Activated CD4-positive, alpha-beta T cell treated with anti-CD3 and anti-CD28 coated beads, Interleukin-2, amount 10 ng/mL, durations not matched to agents 24 days and 14 days (primary cell): ENCODE results near the gene FAM83G. TPM values are rescaled to one million over a fixed set of nuclear protein-coding genes. Genes with fewer than 3 reads are reported as not detected.

Experiments used
- DNase-seq: peaks from one replicate; pipeline ENCODE4 v3.0.0; 2022
- H3K27ac Mint-ChIP-seq: one replicate; pipeline ENCODE4 v1.8.0; 2022; ENCODE audit warnings: mild to moderate bottlenecking, mixed read lengths
- H3K27me3 Mint-ChIP-seq: one replicate; pipeline ENCODE4 v1.8.0; 2022; ENCODE audit warnings: mixed read lengths
- H3K36me3 Mint-ChIP-seq: one replicate; pipeline ENCODE4 v1.8.0; 2022; ENCODE audit warnings: low read depth, mild to moderate bottlenecking, mixed read lengths
- H3K4me1 Mint-ChIP-seq: one replicate; pipeline ENCODE4 v1.8.0; 2021; ENCODE audit warnings: mixed read lengths
- H3K4me3 Mint-ChIP-seq: one replicate; pipeline ENCODE4 v1.8.0; 2022; ENCODE audit warnings: mild to moderate bottlenecking, moderate library complexity, mixed read lengths
- H3K9me3 Mint-ChIP-seq: one replicate; pipeline ENCODE4 v1.8.0; 2021; ENCODE audit warnings: mixed read lengths
- intact Hi-C: fragments of 100-400 bp; cut with micrococcal nuclease; formaldehyde crosslinking; loops from one replicate; pipeline ENCODE4 v1.15.1; 2023
- total RNA-seq: library from RNA; stranded (reverse); gene quantifications from 2 replicates; pipeline ENCODE4 v1.2.3, GENCODE V29; 2022

Gene FAM83G
- total RNA-seq, 1 donor from 2014 or later, result 17.8 TPM

DNA sequence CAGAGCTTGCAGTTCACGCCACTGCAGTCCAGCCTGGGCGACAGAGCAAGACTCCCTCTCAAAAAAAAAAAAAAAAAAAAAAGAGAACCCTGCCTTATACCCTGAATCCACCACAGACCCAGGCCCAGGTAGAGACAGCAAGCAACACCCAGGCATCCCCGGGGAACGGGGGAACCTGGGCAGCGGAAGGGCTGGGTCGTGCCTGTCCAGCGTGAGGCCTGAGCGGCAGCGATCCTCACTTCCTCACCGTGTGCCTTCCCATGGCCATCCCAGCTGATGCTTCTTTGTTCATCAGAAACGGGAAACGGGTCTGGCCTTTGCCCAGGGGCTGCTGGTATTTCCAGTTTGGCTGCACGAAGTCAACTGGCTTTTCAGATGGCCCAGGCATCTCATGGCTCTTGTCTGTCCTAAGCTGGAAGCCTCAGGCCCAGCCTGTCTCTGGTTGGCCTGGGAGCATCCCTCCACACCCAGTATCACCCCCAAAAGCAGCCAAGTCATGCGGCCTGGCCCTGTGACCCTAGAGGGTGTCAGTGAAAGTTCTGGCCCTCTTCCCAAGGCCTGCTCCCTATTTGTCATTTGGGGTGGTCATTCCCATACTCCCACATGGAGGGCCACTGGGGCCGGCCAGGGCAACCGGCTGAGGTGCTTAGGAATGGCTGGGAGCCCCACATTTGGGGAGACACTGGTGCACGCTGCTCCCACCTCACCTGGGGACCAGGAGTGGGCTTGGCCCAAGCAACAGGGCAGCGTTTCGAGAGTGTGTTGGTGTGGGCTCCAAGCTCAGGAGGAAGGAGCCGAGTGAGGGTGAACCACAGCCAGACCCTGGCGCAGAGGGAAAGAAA, 20.1 kb downstream of the FAM83G start:
- Mint-ChIP-seq H3K4me1 (no peaks in the 10 kb centered on the region), H3K27ac (no peak overlapping the region), H3K27me3 (no peaks in the 10 kb centered on the region), H3K4me3 (no peak overlapping the region), H3K9me3 (no peaks in the 10 kb centered on the region), H3K36me3 (peaks cover 7% of the 10 kb centered on the region)
- intact Hi-C loops, result no loop called here
- DNase-seq, result no peak

DNA sequence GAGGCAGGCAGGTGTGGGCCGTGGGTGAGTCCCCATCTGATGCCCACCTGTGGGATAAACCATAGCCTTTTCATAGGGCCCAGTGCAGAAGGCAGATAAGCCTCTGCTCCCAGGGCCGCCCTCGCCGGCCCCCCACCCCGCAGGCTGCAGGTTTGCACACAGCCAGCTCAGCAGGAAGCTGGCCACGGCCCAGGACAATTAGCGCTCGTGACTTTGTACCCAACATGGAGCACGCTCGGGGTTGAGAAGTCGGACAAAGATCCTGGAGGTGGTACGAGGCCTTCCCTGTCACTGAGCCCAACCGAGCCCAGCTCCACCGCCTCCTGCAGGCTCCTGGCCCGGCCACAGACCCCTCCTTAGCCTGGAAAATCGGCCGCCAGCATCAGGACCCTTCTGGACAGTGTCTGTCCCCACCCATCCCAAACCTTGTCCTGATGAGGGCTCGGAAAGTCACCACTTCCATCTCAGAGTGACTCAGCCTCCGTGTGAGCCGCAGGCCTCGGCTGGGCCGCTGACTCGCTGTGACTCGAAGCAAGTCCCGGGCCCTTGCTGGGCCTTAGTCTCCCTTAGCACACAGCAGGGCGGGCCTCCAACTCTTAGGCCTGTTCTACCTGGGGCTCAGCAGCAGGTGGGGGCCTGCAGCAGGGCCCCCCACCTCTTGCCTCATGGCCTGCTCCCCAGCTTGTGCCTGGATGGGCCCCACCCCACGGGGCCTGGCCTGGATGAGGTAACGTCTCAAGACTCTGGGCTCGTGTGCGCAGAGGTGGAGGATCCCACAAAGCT, 22.7 kb downstream of the FAM83G start:
- Mint-ChIP-seq H3K27ac (no peak overlapping the region), H3K27me3 (no peaks in the 10 kb centered on the region), H3K9me3 (no peaks in the 10 kb centered on the region), H3K4me3 (no peak overlapping the region), H3K4me1 (no peaks in the 10 kb centered on the region), H3K36me3 (peaks cover 3% of the 10 kb centered on the region)
- intact Hi-C loops, result no loop called here
- DNase-seq, result no peak

DNA sequence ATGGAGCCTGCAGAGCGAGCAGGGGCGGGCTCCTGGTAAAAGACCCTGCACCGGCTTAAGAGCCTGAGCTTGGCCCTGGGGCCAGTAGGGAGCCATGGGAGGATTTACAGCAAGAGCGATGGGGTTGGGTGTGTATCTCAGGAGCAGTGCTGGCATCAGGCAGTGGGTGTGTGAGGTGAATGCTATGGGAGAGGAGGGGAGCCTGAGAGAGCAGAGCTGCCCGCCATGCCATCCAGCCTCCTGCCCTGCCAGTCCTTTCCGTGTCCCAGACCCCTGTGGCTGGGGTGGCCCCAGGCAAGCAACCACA, 23.3 kb downstream of the FAM83G start:
- no peak for DNase-seq
- no peaks in the 10 kb centered on the region for H3K4me1 Mint-ChIP-seq
- no peaks in the 10 kb centered on the region for H3K9me3 Mint-ChIP-seq
- H3K27me3 Mint-ChIP-seq, result no peaks in the 10 kb centered on the region
- H3K27ac Mint-ChIP-seq, result no peak overlapping the region
- H3K4me3 Mint-ChIP-seq, result no peak overlapping the region
- intact Hi-C loops, result no loop called here
- H3K36me3 Mint-ChIP-seq, result peaks cover 6% of the 10 kb centered on the region

DNA sequence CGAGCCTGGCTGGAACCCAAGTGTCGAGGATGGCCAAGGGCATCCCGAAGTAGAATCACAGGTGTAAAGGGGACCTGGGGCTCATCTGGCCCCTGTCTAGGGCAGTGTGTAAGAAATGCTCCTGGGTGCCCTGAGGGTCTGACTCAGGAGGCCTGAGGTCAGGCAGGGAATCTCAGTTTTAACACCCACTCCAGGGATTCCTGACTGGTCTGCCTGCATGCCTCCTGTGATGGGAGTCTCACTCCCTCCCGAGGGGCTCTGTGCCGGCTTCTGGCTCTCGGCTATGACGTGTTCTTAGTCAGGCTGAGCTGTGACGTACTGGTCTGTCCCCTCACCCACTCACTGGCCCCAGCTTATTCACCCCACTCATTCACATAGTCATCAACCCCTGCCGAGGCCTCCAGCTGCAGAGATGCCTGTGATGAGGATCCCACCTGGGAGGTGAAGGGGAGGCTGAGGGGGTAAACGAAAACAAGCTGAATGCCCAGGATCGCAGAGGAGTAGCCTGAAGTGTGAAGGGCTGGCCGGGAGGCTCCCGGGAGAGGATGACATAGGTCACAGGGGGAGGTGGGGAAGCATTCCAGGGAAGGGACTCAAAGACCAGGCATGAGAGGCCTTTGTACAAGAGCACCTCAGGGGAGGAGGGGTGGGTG, 23.8 kb downstream of the FAM83G start:
- Mint-ChIP-seq H3K4me3 (no peak overlapping the region), H3K27ac (no peak overlapping the region), H3K9me3 (no peaks in the 10 kb centered on the region)

DNA sequence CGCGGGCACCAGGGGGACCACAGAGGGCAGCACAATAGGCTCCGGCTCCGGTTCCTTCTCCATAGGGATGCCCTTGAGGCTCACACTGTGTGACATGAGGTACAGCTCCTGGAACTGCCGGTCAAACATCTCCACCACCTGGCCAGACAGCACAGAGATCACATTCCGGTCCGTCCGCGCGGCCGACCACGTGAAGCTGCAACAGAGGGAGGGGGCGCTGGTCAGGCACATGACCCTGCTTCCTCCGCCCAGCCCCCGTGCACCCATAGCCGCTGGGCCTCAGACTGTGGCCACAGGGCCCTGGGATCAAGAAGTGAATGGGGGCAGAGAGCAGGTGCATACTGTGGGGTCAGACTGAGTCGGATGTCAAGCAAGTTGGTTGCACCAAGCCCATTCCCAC, 25.9 kb downstream of the FAM83G start:
- Mint-ChIP-seq H3K36me3 (peaks cover 6% of the 10 kb centered on the region), H3K4me3 (no peak overlapping the region), H3K4me1 (peaks cover 4% of the 10 kb centered on the region), H3K27me3 (no peaks in the 10 kb centered on the region), H3K9me3 (no peaks in the 10 kb centered on the region), H3K27ac (no peak overlapping the region)
- DNase-seq, result no peak
- intact Hi-C loops, result no loop called here

More for the DNA sequence above, 23.8 kb downstream of the FAM83G start:
- intact Hi-C loops, result no loop called here
- DNase-seq, result no peak
- H3K27me3 Mint-ChIP-seq, result no peaks in the 10 kb centered on the region
- no peaks in the 10 kb centered on the region for H3K4me1 Mint-ChIP-seq
- H3K36me3 Mint-ChIP-seq, result peaks cover 6% of the 10 kb centered on the region

DNA sequence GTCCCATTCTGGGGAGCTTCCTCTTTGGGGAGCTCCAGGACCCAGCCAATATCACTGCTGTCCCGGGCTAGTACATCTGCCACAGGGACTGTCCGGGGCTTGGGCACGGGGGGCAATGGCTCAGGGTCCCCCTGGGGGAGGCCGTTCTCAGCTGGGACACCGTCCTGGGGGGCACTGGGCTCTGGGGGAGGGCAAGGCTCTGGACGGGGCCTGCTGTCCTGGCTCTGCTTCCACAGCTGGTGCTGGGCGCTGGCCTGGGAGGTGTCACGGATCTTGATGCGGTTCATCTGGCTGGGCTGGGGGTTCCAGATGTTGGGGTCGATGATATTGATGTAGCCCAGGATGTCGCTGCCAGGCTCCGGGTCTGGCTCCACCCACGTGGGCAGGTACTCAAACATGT, 26.5 kb downstream of the FAM83G start:
- Mint-ChIP-seq H3K36me3 (peaks cover 7% of the 10 kb centered on the region), H3K4me1 (peaks cover 4% of the 10 kb centered on the region), H3K27me3 (no peaks in the 10 kb centered on the region), H3K27ac (no peak overlapping the region), H3K4me3 (no peak overlapping the region), H3K9me3 (no peaks in the 10 kb centered on the region)
- intact Hi-C loops, result no loop called here
- no peak for DNase-seq

DNA sequence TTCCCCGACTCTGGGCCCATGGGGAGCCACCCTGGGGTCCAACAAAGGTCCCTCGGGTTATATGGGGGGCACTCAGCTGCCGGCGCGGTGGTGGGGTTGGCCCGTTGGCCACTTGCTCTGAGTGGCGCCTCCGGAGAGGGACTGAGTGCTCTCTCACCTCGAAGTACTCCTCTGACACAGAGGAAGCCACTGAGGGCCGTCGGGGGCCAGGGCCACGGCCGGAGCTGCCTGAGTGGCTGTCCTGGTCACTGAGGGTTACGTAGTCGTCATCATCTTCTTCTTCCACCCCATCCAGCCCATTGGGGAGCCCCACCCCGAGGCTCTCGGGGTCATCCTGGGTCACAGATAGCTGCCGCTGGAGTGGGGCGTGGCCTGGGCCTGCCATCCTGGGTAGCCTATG, 26.9 kb downstream of the FAM83G start:
- intact Hi-C loops, result no loop called here

DNA sequence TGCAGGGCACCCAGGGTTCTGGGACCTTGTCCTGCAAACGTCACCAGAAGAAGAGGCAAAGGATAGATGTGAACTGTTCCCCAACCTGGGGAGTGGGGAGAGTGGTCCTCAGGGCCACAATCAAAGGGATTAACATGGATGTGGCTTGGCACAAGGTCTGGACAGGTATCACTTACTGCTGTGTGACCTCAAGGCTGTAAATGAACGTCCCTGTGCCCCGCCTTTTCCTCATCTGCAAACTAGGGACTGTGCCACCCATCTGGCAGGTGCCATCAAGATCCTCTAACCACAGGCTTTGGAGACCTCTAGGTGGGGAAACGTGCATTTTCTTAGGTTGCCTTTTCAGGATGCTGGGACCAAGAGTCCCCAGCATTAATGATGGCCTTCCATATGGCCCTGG, 27.5 kb downstream of the FAM83G start:
- DNase-seq, result no peak
- Mint-ChIP-seq H3K27ac (no peak overlapping the region), H3K4me1 (peaks cover 4% of the 10 kb centered on the region), H3K4me3 (no peak overlapping the region), H3K36me3 (peaks cover 7% of the 10 kb centered on the region), H3K27me3 (no peaks in the 10 kb centered on the region), H3K9me3 (no peaks in the 10 kb centered on the region)
- intact Hi-C loops, result no loop called here

More for the DNA sequence above, 26.9 kb downstream of the FAM83G start:
- H3K4me3 Mint-ChIP-seq, result no peak overlapping the region
- DNase-seq, result no peak
- H3K9me3 Mint-ChIP-seq, result no peaks in the 10 kb centered on the region
- H3K4me1 Mint-ChIP-seq, result peaks cover 4% of the 10 kb centered on the region
- H3K27ac Mint-ChIP-seq, result no peak overlapping the region
- peaks cover 7% of the 10 kb centered on the region for H3K36me3 Mint-ChIP-seq
- H3K27me3 Mint-ChIP-seq, result no peaks in the 10 kb centered on the region

DNA sequence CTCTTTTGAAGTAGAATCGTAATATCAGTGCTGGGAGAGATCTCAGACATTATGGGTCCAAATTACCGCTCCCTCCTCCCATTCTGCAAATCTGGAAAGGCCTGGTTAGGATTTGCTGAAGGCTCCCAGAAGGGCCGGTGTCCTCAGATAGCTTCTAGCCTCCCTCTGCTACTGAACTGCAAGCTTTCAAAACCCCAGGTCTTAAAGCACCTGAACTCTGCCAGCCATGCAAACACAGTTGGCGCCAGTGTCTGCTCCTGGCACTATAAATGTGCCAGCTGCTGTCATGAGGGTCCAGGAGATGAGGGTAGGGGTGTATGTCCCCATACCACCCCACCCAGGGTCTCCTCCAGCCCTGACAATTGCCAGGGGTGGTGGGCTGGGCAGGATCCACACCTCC, 28.4 kb downstream of the FAM83G start:
- intact Hi-C loops, result no loop called here
- no peak overlapping the region for H3K4me3 Mint-ChIP-seq
- H3K36me3 Mint-ChIP-seq, result peaks cover 7% of the 10 kb centered on the region
- no peak overlapping the region for H3K27ac Mint-ChIP-seq
- no peak for DNase-seq
- H3K9me3 Mint-ChIP-seq, result no peaks in the 10 kb centered on the region
- peaks cover 4% of the 10 kb centered on the region for H3K4me1 Mint-ChIP-seq
- no peaks in the 10 kb centered on the region for H3K27me3 Mint-ChIP-seq

DNA sequence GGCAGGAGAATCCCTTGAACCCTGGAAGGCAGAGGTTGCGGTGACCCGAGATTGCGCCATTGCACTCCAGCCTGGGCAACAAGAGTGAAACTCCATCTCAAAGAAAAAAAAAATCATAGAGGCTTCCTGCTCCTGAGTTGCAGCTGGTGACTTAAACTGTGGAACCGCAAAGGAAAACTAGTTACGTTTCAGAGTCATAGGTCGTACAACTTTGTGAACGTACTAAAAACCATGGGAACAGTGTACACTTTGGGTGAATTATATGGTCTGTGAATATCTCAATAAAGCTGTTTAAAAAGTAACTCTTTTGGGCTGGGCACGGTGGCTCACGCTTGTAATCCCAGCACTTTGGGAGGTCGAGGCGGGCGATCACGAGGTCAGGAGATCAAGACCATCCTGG, 29.0 kb downstream of the FAM83G start:
- H3K36me3 Mint-ChIP-seq, result peaks cover 7% of the 10 kb centered on the region
- intact Hi-C loops, result no loop called here
- no peak overlapping the region for H3K27ac Mint-ChIP-seq
- DNase-seq, result no peak
- H3K27me3 Mint-ChIP-seq, result no peaks in the 10 kb centered on the region
- peaks cover 4% of the 10 kb centered on the region for H3K4me1 Mint-ChIP-seq
- H3K4me3 Mint-ChIP-seq, result no peak overlapping the region
- no peaks in the 10 kb centered on the region for H3K9me3 Mint-ChIP-seq

DNA sequence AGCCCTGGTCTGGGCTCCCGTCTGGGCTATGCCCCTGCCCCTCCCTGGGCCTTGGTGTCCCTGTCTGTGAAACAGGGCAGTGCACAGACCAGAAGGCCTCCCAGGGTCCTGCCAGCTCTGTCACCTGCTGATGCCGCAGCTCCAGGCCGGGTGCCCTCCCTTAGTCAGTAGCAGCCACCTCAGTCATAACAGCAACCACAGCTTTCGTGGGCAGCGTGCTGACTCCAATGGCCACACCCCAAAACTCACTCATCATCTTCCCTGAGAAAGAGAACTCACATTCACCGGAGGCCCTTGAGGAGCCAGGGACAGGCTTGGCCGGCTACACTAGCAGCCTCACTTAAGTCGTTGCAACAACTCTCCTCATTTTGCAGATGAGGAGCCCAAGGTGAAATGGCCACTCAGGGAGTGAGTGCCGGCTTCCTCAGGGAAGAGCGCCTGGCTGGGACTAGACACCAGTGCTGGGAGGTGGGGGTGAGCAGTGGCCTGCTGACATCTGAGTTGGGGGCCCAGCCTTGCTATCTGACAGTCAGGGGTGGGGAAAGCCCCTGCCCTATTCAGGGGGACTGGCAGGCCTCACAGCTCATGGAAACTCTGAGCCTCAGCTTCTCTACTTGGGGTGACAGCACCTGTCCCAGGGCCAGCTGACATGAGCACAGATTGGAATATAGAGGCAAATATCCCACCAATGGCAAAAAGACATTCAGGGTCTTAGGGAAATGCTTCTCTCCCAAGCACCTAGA, 30.0 kb downstream of the FAM83G start:
- no peak for DNase-seq
- H3K27ac Mint-ChIP-seq, result peak overlapping the region; percentile 52
- H3K9me3 Mint-ChIP-seq, result no peaks in the 10 kb centered on the region
- H3K4me3 Mint-ChIP-seq, result no peak overlapping the region
- peaks cover 7% of the 10 kb centered on the region for H3K4me1 Mint-ChIP-seq
- H3K27me3 Mint-ChIP-seq, result no peaks in the 10 kb centered on the region
- H3K36me3 Mint-ChIP-seq, result peaks cover 12% of the 10 kb centered on the region
- intact Hi-C loops, result no loop called here

DNA sequence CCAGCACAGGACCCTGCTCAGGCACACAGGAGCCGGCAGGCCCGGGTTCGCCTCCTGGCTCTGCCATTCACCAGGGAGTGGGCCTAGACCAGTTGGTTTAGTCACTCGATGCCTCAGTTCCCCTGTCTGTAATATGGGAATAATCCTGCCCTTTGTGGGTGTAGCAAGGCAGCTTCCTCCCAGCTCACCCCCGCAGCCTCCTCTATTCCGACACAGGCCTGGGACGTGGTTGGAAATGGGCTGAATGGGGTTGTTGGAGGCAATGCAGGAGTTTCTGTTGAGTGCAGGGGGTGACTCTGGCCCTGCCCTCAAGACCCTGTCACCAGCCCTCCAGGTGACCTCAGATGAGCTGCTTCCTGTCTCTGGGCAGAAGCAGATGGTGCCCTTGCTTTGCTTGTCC, 32.8 kb downstream of the FAM83G start:
- Mint-ChIP-seq H3K27ac (no peak overlapping the region), H3K27me3 (no peaks in the 10 kb centered on the region), H3K36me3 (peaks cover 9% of the 10 kb centered on the region), H3K9me3 (no peaks in the 10 kb centered on the region), H3K4me1 (peaks cover 8% of the 10 kb centered on the region), H3K4me3 (no peak overlapping the region)
- no peak for DNase-seq
- intact Hi-C loops, result loop anchor here (2.0 kb wide), 1 partner anchor 17 kb away; no protein-coding TSS in a partner anchor

DNA sequence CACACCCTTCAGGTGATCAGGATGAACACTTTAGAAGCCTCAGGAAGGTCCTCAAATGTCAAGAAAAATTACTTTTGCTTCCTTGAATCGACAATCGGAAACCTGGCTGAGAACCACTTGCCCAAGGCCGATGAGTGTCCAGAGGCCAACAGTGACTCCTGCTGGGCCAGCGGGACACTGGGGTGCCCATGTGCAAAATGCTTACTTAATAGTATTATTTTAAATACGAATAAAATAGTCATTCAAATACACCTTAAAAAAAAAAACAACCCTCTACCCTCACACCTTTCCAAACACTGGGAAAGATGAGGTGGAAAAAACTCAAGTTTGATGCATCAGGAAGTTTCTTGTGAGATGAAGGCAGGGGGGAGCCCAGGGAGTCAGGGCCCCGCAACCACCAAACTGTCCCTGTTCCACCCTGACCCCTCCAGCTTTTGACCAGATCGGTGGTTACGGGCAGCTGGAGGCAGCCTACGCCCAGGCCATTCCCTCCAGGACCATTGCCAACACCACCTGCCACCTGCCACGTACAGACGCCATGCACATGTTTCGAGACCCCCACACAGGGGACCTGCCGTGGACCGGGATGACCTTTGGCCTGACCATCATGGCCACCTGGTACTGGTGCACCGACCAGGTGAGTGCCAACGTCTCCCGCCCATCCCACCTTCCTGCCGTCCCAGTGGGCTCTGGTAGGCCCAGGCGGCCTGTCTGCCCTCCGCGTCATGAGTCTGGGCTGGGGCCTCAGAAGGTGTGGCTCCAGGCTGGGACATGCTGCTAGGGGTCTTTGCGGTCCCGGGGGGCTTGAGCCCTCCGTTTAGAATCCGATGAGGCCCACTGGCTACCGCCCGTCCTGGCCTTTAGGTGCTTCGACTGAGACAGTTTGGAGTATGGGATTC, 33.7 kb downstream of the FAM83G start:
- H3K27me3 Mint-ChIP-seq, result no peaks in the 10 kb centered on the region
- no peak overlapping the region for H3K4me3 Mint-ChIP-seq
- peaks cover 6% of the 10 kb centered on the region for H3K36me3 Mint-ChIP-seq
- H3K4me1 Mint-ChIP-seq, result peaks cover 8% of the 10 kb centered on the region
- no peak overlapping the region for H3K27ac Mint-ChIP-seq
- intact Hi-C loops, result loop anchor here (2.0 kb wide), 1 partner anchor 16 kb away; no protein-coding TSS in a partner anchor
- H3K9me3 Mint-ChIP-seq, result no peaks in the 10 kb centered on the region
- no peak for DNase-seq
